GM19324 (cell line): ENCODE results near the gene TOM1L2.

Source experiments
- ATAC-seq: cut with Tn5 transposase; IDR thresholded peaks from one replicate; pipeline ENCODE4 v1.9.1; 2021; ENCODE audit warnings: mild to moderate bottlenecking, moderate library complexity; ENCODE audit not compliant: unreplicated experiment, low FRiP score

Gene TOM1L2

DNA sequence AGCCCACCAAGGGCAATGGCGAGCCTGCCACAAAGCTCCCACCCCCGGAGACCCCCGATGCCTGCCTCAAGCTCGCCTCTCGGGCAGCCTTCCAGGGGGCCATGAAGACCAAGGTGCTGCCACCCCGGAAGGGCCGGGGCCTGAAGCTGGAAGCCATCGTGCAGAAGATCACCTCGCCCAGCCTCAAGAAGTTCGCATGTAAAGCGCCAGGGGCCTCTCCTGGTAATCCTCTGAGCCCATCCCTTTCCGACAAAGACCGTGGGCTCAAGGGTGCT is 175.5 kb downstream of the TOM1L2 start:
- no peak for ATAC-seq

DNA sequence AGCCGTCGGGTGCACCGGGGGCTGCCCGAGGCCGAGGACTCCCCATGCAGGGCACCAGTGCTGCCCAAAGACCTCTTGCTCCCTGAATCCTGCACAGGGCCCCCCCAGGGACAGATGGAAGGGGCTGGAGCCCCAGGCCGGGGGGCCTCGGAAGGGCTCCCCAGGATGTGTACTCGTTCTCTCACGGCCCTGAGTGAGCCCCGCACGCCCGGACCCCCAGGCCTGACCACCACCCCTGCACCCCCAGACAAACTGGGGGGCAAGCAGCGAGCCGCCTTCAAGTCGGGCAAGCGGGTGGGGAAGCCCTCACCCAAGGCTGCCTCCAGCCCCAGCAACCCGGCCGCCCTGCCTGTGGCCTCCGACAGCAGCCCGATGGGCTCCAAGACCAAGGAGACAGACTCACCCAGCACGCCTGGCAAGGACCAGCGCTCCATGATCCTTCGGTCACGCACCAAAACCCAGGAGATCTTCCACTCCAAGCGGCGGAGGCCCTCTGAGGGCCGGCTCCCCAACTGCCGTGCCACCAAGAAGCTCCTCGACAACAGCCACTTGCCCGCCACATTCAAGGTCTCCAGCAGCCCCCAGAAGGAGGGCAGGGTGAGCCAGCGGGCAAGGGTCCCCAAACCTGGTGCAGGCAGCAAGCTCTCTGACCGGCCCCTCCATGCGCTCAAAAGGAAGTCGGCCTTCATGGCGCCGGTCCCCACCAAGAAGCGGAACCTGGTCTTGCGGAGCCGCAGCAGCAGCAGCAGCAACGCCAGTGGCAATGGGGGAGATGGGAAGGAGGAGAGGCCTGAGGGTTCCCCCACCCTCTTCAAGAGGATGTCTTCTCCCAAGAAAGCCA is 176.0 kb downstream of the TOM1L2 start:
- no peak for ATAC-seq

DNA sequence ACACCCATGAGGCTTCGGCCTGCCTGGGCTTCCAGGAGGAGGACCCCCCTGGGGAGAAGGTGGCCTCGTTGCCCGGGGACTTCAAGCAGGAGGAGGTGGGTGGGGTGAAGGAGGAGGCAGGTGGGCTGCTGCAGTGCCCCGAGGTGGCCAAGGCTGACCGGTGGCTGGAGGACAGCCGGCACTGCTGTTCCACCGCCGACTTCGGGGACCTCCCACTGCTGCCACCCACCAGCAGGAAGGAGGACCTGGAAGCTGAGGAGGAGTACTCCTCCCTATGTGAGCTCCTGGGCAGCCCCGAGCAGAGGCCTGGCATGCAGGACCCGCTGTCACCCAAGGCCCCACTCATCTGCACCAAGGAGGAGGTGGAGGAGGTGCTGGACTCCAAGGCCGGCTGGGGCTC is 176.9 kb downstream of the TOM1L2 start:
- no peak for ATAC-seq

DNA sequence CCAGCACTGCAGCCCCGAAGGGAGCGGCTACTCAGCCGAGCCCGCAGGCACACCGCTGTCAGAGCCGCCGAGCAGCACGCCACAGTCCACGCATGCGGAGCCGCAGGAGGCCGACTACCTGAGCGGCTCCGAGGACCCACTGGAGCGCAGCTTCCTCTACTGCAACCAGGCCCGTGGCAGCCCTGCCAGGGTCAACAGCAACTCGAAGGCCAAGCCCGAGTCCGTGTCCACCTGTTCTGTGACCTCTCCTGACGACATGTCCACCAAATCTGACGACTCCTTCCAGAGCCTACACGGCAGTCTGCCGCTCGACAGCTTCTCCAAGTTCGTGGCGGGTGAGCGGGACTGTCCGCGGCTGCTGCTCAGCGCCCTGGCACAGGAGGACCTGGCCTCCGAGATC is 177.8 kb downstream of the TOM1L2 start:
- ATAC-seq = no peak
